Sigmoid colon (tissue), 7 donors: ENCODE measurements around the gene COL15A1. TPM values are rescaled to one million over a fixed set of nuclear protein-coding genes. Genes with fewer than 3 reads are reported as not detected.
A peak's percentile ranks its signal among the peaks of the same experiment; 100 is the strongest.

ENCODE experiments used
- DNase-seq: peaks from one replicate; pipeline ENCODE4 v3.0.0-alpha.2; 2019
- H3K27ac ChIP-seq, 4 donors: fragments of 200-600 bp; sonication (generic); one replicate each; pipeline ENCODE4 v1.5.1; 2016 to 2019; ENCODE audit warnings: mild to moderate bottlenecking in 1 of 4
- H3K27me3 ChIP-seq, 3 donors: fragments of 200-600 bp; sonication (generic); one replicate each; pipeline ENCODE4 v1.5.1; 2019; ENCODE audit warnings: mild to moderate bottlenecking in 1 of 3
- H3K36me3 ChIP-seq, 4 donors: fragments of 200-600 bp; sonication (generic); one replicate each; pipeline ENCODE4 v1.5.1; 2016 to 2019
- H3K4me1 ChIP-seq, 4 donors: fragments of 200-600 bp; sonication (generic); one replicate each; pipeline ENCODE4 v1.5.1; 2017 to 2019
- H3K4me3 ChIP-seq, 4 donors: fragments of 200-600 bp; sonication (generic); one replicate each; pipeline ENCODE4 v1.5.1; 2017 to 2019; ENCODE audit warnings: mild to moderate bottlenecking in 2 of 4, moderate library complexity in 1 of 4
- H3K9me3 ChIP-seq, 4 donors: fragments of 200-600 bp in 3 of 4; sonication (generic) in 3 of 4; one replicate each; pipeline versions ENCODE4 v1.5.1 to v1.6.1; 2013 to 2019
- CTCF ChIP-seq, 4 experiments: fragments of 450-650 bp in 3 of 4; fragments of 200-600 bp in 1 of 4; IDR thresholded peaks; one replicate each; pipeline ENCODE4 v1.5.1; 2016 to 2019; ENCODE audit warnings: antibody characterized with exemption in 4 of 4, mild to moderate bottlenecking in 3 of 4, moderate library complexity in 2 of 4
- EP300 ChIP-seq, 4 donors: sonication (generic); formaldehyde crosslinking; IDR thresholded peaks; one replicate each; pipeline ENCODE4 v1.6.1; 2017; ENCODE audit warnings: antibody characterized with exemption in 4 of 4
- POLR2A ChIP-seq, 2 donors: fragments of 450-650 bp; IDR thresholded peaks; one replicate each; pipeline ENCODE4 v1.6.1; 2016; ENCODE audit warnings: antibody characterized with exemption in 2 of 2, mild to moderate bottlenecking in 2 of 2, moderate library complexity in 2 of 2
- POLR2AphosphoS5 ChIP-seq, 4 donors: sonication (generic); formaldehyde crosslinking; IDR thresholded peaks; one replicate each; pipeline ENCODE4 v1.6.1; 2017; ENCODE audit warnings: antibody characterized with exemption in 4 of 4
- WGBS, 2 donors: extraction: QIAGEN DNeasy Blood & Tissue Kit; methylation state at CpG; one replicate each; pipeline ENCODE4 v1.1.7; 2013; 5-methylcytosine and 5-hydroxymethylcytosine counted together
- intact Hi-C: fragments of 100-400 bp; cut with DNase I; formaldehyde crosslinking; loops from one replicate; pipeline ENCODE4 v1.15.1; 2023
- polyA plus RNA-seq, 3 donors: library from polyadenylated mRNA; stranded (reverse); fragments of 200-250 nt; gene quantifications; one replicate each; pipeline ENCODE4 v1.2.3, GENCODE V29; 2013
- total RNA-seq, 4 donors: library from RNA; depleted of rRNA; stranded (reverse); fragments of >200 nt; gene quantifications; one replicate each; pipeline ENCODE4 v1.1.0, GENCODE V29; 2016
- donor health status: healthy with polysubstance abuse.
- donor health status: Bipolar disorder and iron deficiency.
- donor health status: healthy.

The COL15A1 gene
- total and polyA plus RNA-seq, 7 donors: under 0.01 to 104 (median 21.4) TPM

- no peak for DNase-seq
- H3K27me3 ChIP-seq: no peaks in the 10 kb centered on the region
- peaks cover 4 to 80% (median 29%) of the 10 kb centered on the region in 4 donors for H3K36me3 ChIP-seq
- H3K4me1 ChIP-seq: peaks cover 0 to 15% (median 7%) of the 10 kb centered on the region in 4 donors
- H3K27ac ChIP-seq: peak overlapping the region in 2 of 4 donors; percentile 48 to 87
- H3K4me3 ChIP-seq: no peak overlapping the region
- 71 to 87% methylated on average over 4 of the region's 4 CpGs for WGBS, 2 donors
- TF ChIP-seq EP300 (IDR thresholded peaks at IDR 0.05) (no peak), POLR2A (IDR thresholded peaks at IDR 0.05) (no peak), POLR2AphosphoS5 (IDR thresholded peaks at IDR 0.05) (no peak), CTCF (IDR thresholded peaks at IDR 0.05) (no peak)
- intact Hi-C loops: no loop called here
- peaks cover 0 to 9% (median 0%) of the 10 kb centered on the region in 4 donors for H3K9me3 ChIP-seq
Observed at GRCh38 chr9:99041618-99042017, 97.9 kb downstream of the COL15A1 start.

GRCh38 chr9:99042620-99043019 lies 98.9 kb downstream of the COL15A1 start:
- WGBS, 2 donors: 79 to 88% methylated on average over 6 of the region's 6 CpGs
- intact Hi-C loops: no loop called here
- H3K36me3 ChIP-seq: peaks cover 4 to 74% (median 26%) of the 10 kb centered on the region in 4 donors

GRCh38 chr9:99044827-99045226 lies 101.1 kb downstream of the COL15A1 start:
- Histone ChIP-seq H3K9me3 (peaks cover 0 to 9% (median 0%) of the 10 kb centered on the region in 4 donors), H3K27me3 (no peaks in the 10 kb centered on the region), H3K4me1 (peaks cover 0 to 28% (median 22%) of the 10 kb centered on the region in 4 donors), H3K36me3 (peaks cover 4 to 74% (median 25%) of the 10 kb centered on the region in 4 donors), H3K27ac (peak overlapping the region in 2 of 4 donors; percentile 87 to 88), H3K4me3 (no peak overlapping the region)
- no peak for DNase-seq
- TF ChIP-seq POLR2A (IDR thresholded peaks at IDR 0.05) (no peak), POLR2AphosphoS5 (IDR thresholded peaks at IDR 0.05) (no peak), CTCF (IDR thresholded peaks at IDR 0.05) (no peak), EP300 (IDR thresholded peaks at IDR 0.05) (no peak)
- WGBS, 2 donors: 78 to 83% methylated on average over 4 of the region's 4 CpGs
- intact Hi-C loops: no loop called here

More at GRCh38 chr9:99042620-99043019, 98.9 kb downstream of the COL15A1 start:
- no peak for DNase-seq
- peaks cover 0 to 9% (median 0%) of the 10 kb centered on the region in 4 donors for H3K9me3 ChIP-seq
- no peak overlapping the region for H3K4me3 ChIP-seq
- TF ChIP-seq POLR2AphosphoS5 (IDR thresholded peaks at IDR 0.05) (no peak), EP300 (IDR thresholded peaks at IDR 0.05) (no peak), CTCF (IDR thresholded peaks at IDR 0.05) (no peak), POLR2A (IDR thresholded peaks at IDR 0.05) (no peak)
- H3K27ac ChIP-seq: peak overlapping the region in 2 of 4 donors; percentile 28 to 87
- peaks cover 0 to 23% (median 17%) of the 10 kb centered on the region in 4 donors for H3K4me1 ChIP-seq
- no peaks in the 10 kb centered on the region for H3K27me3 ChIP-seq

- Histone ChIP-seq H3K4me3 (no peak overlapping the region), H3K4me1 (peaks cover 0 to 28% (median 21%) of the 10 kb centered on the region in 4 donors), H3K36me3 (peaks cover 4 to 78% (median 25%) of the 10 kb centered on the region in 4 donors), H3K27me3 (no peaks in the 10 kb centered on the region), H3K27ac (peak overlapping the region in 3 of 4 donors; percentile 76 to 88 (median 87)), H3K9me3 (peaks cover 0 to 9% (median 0%) of the 10 kb centered on the region in 4 donors)
- 85 to 93% methylated on average over 3 of the region's 3 CpGs for WGBS, 2 donors
- DNase-seq: no peak
- intact Hi-C loops: no loop called here
- TF ChIP-seq CTCF (IDR thresholded peaks at IDR 0.05): no peak
- no peak for TF ChIP-seq POLR2AphosphoS5 (IDR thresholded peaks at IDR 0.05)
- TF ChIP-seq POLR2A (IDR thresholded peaks at IDR 0.05): no peak
- no peak for TF ChIP-seq EP300 (IDR thresholded peaks at IDR 0.05)
Observed at GRCh38 chr9:99046068-99046467, 102.4 kb downstream of the COL15A1 start.
